Neuronal stem cell (in vitro differentiated cells): Measurements from ENCODE around the gene ANKRD40CL.

Experiments
- DNase-seq: peaks from one replicate; pipeline ENCODE4 v3.0.0-alpha.2; 2013; ENCODE audit warnings: low spot score
- H2AFZ ChIP-seq: one replicate; pipeline ENCODE4 v1.6.1; 2013; ENCODE audit warnings: mild to moderate bottlenecking, low read length, inconsistent platforms
- H2AK5ac ChIP-seq: 2 replicates; pipeline ENCODE4 v1.6.1; 2013; ENCODE audit warnings: low read depth, mild to moderate bottlenecking, inconsistent platforms, low read length, moderate library complexity, mixed read lengths
- H2BK120ac ChIP-seq: 2 replicates; pipeline ENCODE4 v1.6.1; 2013; ENCODE audit warnings: low read depth, mild to moderate bottlenecking, inconsistent platforms, low read length, moderate library complexity, mixed read lengths
- H2BK12ac ChIP-seq: one replicate; pipeline ENCODE4 v1.6.1; 2013; ENCODE audit warnings: low read length, inconsistent platforms
- H2BK15ac ChIP-seq: 2 replicates; pipeline ENCODE4 v1.6.1; 2013; ENCODE audit warnings: mild to moderate bottlenecking, low read length, inconsistent platforms, mixed read lengths
- H2BK5ac ChIP-seq: one replicate; pipeline ENCODE4 v1.6.1; 2013; ENCODE audit warnings: inconsistent platforms, mild to moderate bottlenecking, low read length, moderate library complexity
- H3K14ac ChIP-seq: one replicate; pipeline ENCODE4 v1.6.1; 2013; ENCODE audit warnings: low read length, inconsistent platforms
- H3K18ac ChIP-seq: 2 replicates; pipeline ENCODE4 v1.6.1; 2013; ENCODE audit warnings: low read length, inconsistent platforms
- H3K23ac ChIP-seq: 2 replicates; pipeline ENCODE4 v1.6.1; 2013; ENCODE audit warnings: low read depth, mild to moderate bottlenecking, mixed read lengths, low read length, inconsistent platforms; ENCODE audit not compliant: poor library complexity
- H3K27ac ChIP-seq: replicated peaks from 3 replicates; pipeline ENCODE4 v1.5.1; 2013; ENCODE audit warnings: low read length, inconsistent platforms
- H3K27me3 ChIP-seq, 3 experiments: 2 replicates each; pipeline ENCODE4 v1.6.1; 2013; ENCODE audit warnings: low read length in 3 of 3, mild to moderate bottlenecking in 2 of 3, inconsistent platforms in 1 of 3, low read depth in 1 of 3, mixed read lengths in 1 of 3, moderate library complexity in 1 of 3; ENCODE audit not compliant: control insufficient read depth in 3 of 3, insufficient read depth in 3 of 3
- H3K36me3 ChIP-seq, 2 donors: replicated peaks in 1 of 2; 2 replicates each; pipeline ENCODE4 v1.6.1; 2013; ENCODE audit warnings: low read length in 2 of 2; ENCODE audit not compliant: control insufficient read depth in 2 of 2, insufficient read depth in 2 of 2
- H3K4ac ChIP-seq: 2 replicates; pipeline ENCODE4 v1.6.1; 2013; ENCODE audit warnings: inconsistent platforms, mild to moderate bottlenecking, low read length, moderate library complexity
- H3K4me1 ChIP-seq, 2 donors: 1 replicate in 1 of 2; 2 replicates in 1 of 2; pipeline ENCODE4 v1.6.1; 2013; ENCODE audit warnings: low read length in 2 of 2, low read depth in 1 of 2; ENCODE audit not compliant: control insufficient read depth in 2 of 2, insufficient read depth in 1 of 2
- H3K4me2 ChIP-seq: one replicate; pipeline ENCODE4 v1.6.1; 2013; ENCODE audit warnings: mild to moderate bottlenecking, low read length, inconsistent platforms; ENCODE audit not compliant: insufficient read depth, poor library complexity, severe bottlenecking
- H3K4me3 ChIP-seq, 2 donors: 2 replicates each; pipeline ENCODE4 v1.5.1; 2013; ENCODE audit warnings: low read length in 2 of 2, mild to moderate bottlenecking in 2 of 2, inconsistent platforms in 1 of 2, moderate library complexity in 1 of 2
- H3K79me1 ChIP-seq: one replicate; pipeline ENCODE4 v1.6.1; 2013; ENCODE audit warnings: low read depth, mild to moderate bottlenecking, inconsistent platforms, low read length, moderate library complexity
- H3K9ac ChIP-seq: one replicate; pipeline ENCODE4 v1.6.1; 2013; ENCODE audit warnings: mild to moderate bottlenecking, low read depth, low read length, inconsistent platforms; ENCODE audit not compliant: poor library complexity
- H3K9me3 ChIP-seq, 2 donors: replicated peaks in 1 of 2; 2 replicates each; pipeline versions ENCODE3 to v1.6.1; 2013; ENCODE audit warnings: low read length in 2 of 2, mild to moderate bottlenecking in 2 of 2, inconsistent platforms in 1 of 2, low read depth in 1 of 2, mixed read lengths in 1 of 2, moderate library complexity in 1 of 2; ENCODE audit not compliant: control insufficient read depth in 2 of 2, insufficient read depth in 1 of 2
- H4K8ac ChIP-seq: one replicate; pipeline ENCODE4 v1.6.1; 2013; ENCODE audit warnings: low read depth, mild to moderate bottlenecking, inconsistent platforms, low read length, moderate library complexity
- H4K91ac ChIP-seq: one replicate; pipeline ENCODE4 v1.6.1; 2013; ENCODE audit warnings: low read length, low read depth, mild to moderate bottlenecking, inconsistent platforms; ENCODE audit not compliant: poor library complexity
- WGBS, 2 donors: extraction: QIAGEN DNeasy Blood & Tissue Kit; methylation state at CpG; one replicate each; pipeline ENCODE4 v1.1.7; 2013; ENCODE audit warnings: missing lambda C conversion rate in 2 of 2, mixed read lengths in 1 of 2; ENCODE audit not compliant: insufficient read length in 2 of 2, insufficient replicate concordance in 1 of 2; ENCODE audit errors: extremely low coverage in 2 of 2; 5-methylcytosine and 5-hydroxymethylcytosine counted together

Gene ANKRD40CL

DNA sequence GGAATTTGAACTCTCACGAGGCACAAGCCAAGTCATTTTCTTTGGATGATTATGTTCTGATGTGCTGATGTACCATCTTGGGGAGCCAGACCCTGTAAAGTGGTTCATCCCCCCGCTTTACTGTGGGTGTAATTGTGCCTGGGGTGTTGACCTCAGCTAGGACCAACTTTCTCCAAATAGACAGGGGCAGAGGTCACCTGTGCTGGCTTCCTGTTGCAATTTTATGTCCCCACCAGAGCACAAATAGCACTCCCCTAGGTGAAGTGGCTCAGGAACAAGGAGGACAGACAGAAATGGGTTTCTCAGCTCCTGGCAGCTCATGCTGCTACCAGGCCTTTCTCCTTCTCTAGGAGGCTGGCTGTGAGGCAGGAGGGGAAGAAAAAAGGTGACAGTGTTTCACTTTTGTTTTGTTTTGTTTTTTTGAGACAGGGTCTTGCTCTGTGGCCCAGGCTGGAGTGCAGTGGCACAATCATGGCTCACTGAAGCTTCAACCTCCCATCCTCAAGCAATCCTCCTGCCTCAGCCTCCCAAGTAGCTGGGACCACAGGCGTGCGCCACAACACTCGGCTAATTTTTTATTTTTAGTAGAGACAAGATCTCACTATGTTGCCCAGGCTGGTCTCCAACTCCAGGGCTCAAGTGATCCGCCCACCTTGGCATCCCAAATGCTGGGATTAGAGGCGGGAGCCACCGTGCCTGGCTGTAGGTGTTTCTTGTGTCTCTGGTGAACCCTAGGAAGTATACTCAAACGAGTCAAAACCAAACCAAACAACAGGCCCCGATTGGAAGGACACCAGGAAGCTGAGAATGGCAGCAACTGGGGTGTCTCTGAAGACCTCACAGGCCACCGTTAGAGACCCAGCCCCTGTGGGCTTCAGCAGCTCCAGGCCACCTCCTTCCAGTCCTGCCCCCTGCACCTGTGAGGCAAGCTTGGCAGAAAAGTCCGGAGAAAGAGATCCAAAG, 35.6 kb upstream of the ANKRD40CL start:
- Histone ChIP-seq H2BK120ac (no peak overlapping the region), H2AFZ (peak overlapping the region; percentile 76), H3K4me1 (peaks cover 6 to 10% of the 10 kb centered on the region in 2 donors), H3K36me3 (no peaks in the 10 kb centered on the region), H3K4me2 (no peak overlapping the region), H4K91ac (no peak overlapping the region), H3K79me1 (no peaks in the 10 kb centered on the region), H2BK5ac (no peak overlapping the region), H3K4me3 (no peak overlapping the region), H3K9me3 (no peaks in the 10 kb centered on the region), H3K23ac (no peak overlapping the region), H2AK5ac (no peak overlapping the region), H3K14ac (no peak overlapping the region), H4K8ac (no peak overlapping the region), H3K9ac (no peak overlapping the region), H3K4ac (no peak overlapping the region), H3K27ac (no peak overlapping the region), H3K18ac (peak overlapping the region; percentile 51), H3K27me3 (peaks cover 0 to 7% (median 0%) of the 10 kb centered on the region in 3 experiments), H2BK12ac (no peak overlapping the region), H2BK15ac (peak overlapping the region; percentile 57)
- DNase-seq, result no peak
- no CpG with 5 or more reads among the region's 12 CpGs for WGBS, 2 donors

DNA sequence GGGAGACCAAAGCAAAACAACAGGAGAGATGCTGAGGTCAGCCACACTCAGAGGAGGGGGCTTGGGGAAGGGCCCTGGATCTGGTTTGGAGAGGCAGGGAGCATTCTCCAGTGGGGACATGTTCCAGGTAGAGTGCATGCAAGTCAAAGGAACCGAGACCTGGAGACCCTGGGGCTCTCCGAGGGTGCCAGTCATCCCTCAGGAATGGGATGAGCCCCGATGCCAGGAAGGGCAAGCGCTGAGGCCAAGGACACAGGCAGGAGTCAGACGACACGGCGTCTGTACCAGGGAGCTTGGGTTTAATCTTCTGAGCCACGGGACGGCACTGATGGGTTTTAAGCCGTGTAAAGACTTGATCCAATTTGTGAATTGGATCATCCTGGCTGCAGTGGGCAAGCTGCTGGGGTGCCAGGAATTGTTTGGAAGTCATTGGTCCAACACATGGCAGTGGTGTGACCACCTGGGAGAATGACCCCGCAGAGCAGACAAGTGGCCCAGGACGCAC, 32.9 kb upstream of the ANKRD40CL start:
- Histone ChIP-seq H2AFZ (no peak overlapping the region), H3K36me3 (no peaks in the 10 kb centered on the region), H2BK15ac (peak overlapping the region; percentile 64), H3K14ac (no peak overlapping the region), H3K9ac (no peak overlapping the region), H3K27ac (no peak overlapping the region), H3K18ac (peak overlapping the region; percentile 11), H2BK5ac (no peak overlapping the region), H3K23ac (no peak overlapping the region), H3K79me1 (no peaks in the 10 kb centered on the region), H4K91ac (no peak overlapping the region), H3K4me3 (no peak overlapping the region), H4K8ac (no peak overlapping the region), H2BK120ac (no peak overlapping the region), H3K4me1 (peaks cover 6 to 13% of the 10 kb centered on the region in 2 donors), H2BK12ac (no peak overlapping the region), H3K9me3 (no peaks in the 10 kb centered on the region), H3K4me2 (no peak overlapping the region), H3K4ac (no peak overlapping the region), H3K27me3 (peaks cover 0 to 7% (median 0%) of the 10 kb centered on the region in 3 experiments), H2AK5ac (peak overlapping the region; percentile 56)
- WGBS, 2 donors, result no CpG with 5 or more reads among the region's 12 CpGs
- DNase-seq, result no peak

DNA sequence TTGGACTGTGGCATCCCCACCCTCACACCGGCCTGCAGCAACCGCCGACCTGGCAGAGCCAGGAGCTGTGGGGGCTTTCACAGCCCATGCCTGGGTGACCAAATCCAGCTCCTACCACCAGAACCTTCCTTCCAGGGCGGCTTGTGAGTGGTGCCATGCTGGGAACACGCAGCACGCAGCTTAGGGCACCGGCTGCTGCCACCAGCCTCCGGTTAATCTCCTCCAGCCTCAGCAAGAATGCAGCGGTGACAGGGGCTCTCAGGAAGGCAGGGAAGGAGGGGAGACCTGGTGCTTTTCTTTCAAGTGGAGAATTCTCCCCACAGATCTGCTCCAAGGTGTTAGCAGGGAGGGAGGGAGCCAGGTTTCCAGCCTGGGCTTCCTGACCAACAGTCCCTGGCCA, 32.3 kb upstream of the ANKRD40CL start:
- H2BK12ac ChIP-seq, result peak overlapping the region; percentile 36
- no peaks in the 10 kb centered on the region for H3K9me3 ChIP-seq
- H2AFZ ChIP-seq, result peak overlapping the region; percentile 4
- H3K4me1 ChIP-seq, result peaks cover 6 to 13% of the 10 kb centered on the region in 2 donors
- no peak for DNase-seq
- H2BK120ac ChIP-seq, result no peak overlapping the region
- H3K14ac ChIP-seq, result no peak overlapping the region
- H4K91ac ChIP-seq, result peak overlapping the region; percentile 92
- no peak overlapping the region for H2BK5ac ChIP-seq
- no peaks in the 10 kb centered on the region for H3K36me3 ChIP-seq
- H3K23ac ChIP-seq, result no peak overlapping the region
- H3K4ac ChIP-seq, result no peak overlapping the region
- H3K27me3 ChIP-seq, result peaks cover 0 to 7% (median 0%) of the 10 kb centered on the region in 3 experiments
- H3K79me1 ChIP-seq, result no peaks in the 10 kb centered on the region
- H4K8ac ChIP-seq, result peak overlapping the region; percentile 76
- no CpG with 5 or more reads among the region's 9 CpGs for WGBS, 2 donors
- peak overlapping the region; percentile 69 for H3K18ac ChIP-seq
- peak overlapping the region; percentile 56 for H2AK5ac ChIP-seq
- no peak overlapping the region for H3K27ac ChIP-seq
- no peak overlapping the region for H3K9ac ChIP-seq
- H3K4me2 ChIP-seq, result no peak overlapping the region
- H3K4me3 ChIP-seq, result no peak overlapping the region
- peak overlapping the region; percentile 64 for H2BK15ac ChIP-seq
